Measurements from ENCODE around the gene SUSD3.

GRCh38 chr9:93114984-93115335 lies 56.5 kb downstream of the SUSD3 start:
- TF ChIP-seq POLR2AphosphoS5 (IDR thresholded peaks at IDR 0.05; ENCODE audit: low read depth, low read length) (no peak), TCF7L2 (IDR thresholded peaks at IDR 0.05; ENCODE audit: low read depth, low read length) (no peak)
- TF ChIP-seq, protein P1, sequence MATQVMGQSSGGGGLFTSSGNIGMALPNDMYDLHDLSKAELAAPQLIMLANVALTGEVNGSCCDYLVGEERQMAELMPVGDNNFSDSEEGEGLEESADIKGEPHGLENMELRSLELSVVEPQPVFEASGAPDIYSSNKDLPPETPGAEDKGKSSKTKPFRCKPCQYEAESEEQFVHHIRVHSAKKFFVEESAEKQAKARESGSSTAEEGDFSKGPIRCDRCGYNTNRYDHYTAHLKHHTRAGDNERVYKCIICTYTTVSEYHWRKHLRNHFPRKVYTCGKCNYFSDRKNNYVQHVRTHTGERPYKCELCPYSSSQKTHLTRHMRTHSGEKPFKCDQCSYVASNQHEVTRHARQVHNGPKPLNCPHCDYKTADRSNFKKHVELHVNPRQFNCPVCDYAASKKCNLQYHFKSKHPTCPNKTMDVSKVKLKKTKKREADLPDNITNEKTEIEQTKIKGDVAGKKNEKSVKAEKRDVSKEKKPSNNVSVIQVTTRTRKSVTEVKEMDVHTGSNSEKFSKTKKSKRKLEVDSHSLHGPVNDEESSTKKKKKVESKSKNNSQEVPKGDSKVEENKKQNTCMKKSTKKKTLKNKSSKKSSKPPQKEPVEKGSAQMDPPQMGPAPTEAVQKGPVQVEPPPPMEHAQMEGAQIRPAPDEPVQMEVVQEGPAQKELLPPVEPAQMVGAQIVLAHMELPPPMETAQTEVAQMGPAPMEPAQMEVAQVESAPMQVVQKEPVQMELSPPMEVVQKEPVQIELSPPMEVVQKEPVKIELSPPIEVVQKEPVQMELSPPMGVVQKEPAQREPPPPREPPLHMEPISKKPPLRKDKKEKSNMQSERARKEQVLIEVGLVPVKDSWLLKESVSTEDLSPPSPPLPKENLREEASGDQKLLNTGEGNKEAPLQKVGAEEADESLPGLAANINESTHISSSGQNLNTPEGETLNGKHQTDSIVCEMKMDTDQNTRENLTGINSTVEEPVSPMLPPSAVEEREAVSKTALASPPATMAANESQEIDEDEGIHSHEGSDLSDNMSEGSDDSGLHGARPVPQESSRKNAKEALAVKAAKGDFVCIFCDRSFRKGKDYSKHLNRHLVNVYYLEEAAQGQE (IDR thresholded peaks at IDR 0.05; ENCODE audit: insufficient read depth in 1 of 2, low read depth in 2 of 2, low read length in 1 of 2): no peak
- TF ChIP-seq, protein P2, sequence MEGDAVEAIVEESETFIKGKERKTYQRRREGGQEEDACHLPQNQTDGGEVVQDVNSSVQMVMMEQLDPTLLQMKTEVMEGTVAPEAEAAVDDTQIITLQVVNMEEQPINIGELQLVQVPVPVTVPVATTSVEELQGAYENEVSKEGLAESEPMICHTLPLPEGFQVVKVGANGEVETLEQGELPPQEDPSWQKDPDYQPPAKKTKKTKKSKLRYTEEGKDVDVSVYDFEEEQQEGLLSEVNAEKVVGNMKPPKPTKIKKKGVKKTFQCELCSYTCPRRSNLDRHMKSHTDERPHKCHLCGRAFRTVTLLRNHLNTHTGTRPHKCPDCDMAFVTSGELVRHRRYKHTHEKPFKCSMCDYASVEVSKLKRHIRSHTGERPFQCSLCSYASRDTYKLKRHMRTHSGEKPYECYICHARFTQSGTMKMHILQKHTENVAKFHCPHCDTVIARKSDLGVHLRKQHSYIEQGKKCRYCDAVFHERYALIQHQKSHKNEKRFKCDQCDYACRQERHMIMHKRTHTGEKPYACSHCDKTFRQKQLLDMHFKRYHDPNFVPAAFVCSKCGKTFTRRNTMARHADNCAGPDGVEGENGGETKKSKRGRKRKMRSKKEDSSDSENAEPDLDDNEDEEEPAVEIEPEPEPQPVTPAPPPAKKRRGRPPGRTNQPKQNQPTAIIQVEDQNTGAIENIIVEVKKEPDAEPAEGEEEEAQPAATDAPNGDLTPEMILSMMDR (IDR thresholded peaks at IDR 0.05): no peak
